Stimulated activated naive CD4-positive, alpha-beta T cell (primary cell): ENCODE measurements around the gene SMO.
"Not testable (repeated sequence)": the region's sequence is repeated elsewhere in the genome, so short reads cannot be mapped to it uniquely, and the experiment has no call there.

Experiments
- DNase-seq, 6 experiments: peaks; one replicate each; lab custom pipeline; 2025; lab: John Stamatoyannopoulos, UW

Gene SMO

GRCh38 chr7:129169686-129170440 is 18.6 kb upstream of the SMO start:
- peak in 1 of 6 experiments; percentile 40 for DNase-seq

DNA sequence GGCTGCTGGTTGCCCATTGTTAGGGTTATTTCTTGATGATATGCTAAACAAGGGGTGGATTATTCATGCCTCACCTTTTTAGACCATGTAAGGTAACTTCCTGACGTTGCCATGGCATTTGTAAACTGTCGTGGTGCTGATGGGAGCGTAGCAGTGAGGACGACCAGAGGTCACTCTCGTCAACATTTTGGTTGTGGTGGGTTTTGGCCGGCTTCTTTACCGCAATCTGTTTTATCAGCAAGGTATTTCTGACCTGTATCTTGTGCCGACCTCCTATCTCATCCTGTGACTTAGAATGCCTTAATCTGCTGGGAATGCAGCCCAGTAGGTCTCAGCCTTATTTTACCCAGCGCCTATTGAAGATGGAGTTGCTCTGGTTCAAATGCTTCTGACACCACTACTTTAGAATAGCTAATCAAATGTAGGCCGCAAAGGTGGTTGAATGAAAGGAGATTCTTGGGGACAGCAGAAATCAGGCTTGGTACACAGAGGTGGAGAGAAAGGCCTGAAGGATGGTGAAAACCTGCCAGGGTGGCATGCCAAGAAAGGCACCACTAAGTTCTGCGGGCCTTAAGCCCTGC is 17.9 kb upstream of the SMO start:
- no peak for DNase-seq

- not testable (repeated sequence) for DNase-seq
These were observed 14.6 kb upstream of the SMO start for GRCh38 chr7:129173861-129174260.

- DNase-seq: no peak
These were observed 11.3 kb upstream of the SMO start for GRCh38 chr7:129176916-129177710.

- no peak for DNase-seq
These were observed 3.3 kb upstream of the SMO start for GRCh38 chr7:129184981-129185670.

GRCh38 chr7:129186749-129187260 is 1.6 kb upstream of the SMO start:
- DNase-seq: no peak

DNA sequence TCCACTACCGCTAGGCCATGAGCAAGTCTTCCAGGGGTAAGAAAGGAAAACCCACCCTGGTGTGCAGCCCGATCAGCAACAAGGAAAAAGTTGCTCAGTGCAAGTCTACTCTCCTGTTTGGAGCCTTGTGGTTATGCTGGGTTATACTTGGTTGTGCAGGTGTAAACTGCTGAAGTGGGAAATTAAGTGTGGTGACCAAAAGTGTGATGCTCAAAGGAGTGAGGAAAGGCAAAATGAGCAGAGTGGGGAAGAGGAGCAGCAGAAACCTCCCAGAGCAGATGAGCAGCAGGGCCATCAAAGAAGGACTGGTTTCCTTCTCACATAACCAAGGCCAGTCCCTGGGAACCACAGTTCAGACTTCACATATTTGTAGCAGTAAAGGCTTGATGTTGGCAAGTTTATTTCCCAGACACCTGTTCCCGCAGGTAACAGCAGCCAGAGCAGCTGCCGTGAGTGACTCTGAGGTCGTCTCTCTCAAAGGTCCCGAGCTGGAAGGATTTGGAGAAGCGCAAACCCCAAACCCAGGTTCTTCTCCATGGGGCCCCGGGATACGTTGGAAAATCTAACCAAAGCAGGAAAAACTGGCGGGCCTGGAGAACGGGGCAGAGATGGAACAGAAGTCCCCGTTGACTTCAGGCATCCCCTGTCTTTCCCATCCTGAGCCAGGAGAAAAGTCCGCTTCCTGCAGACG is 607 bp upstream of the SMO start:
- peak in 1 of 6 experiments; percentile 22 for DNase-seq

GRCh38 chr7:129188892-129189660 is 643 bp downstream of the SMO start:
- peak in 1 of 6 experiments; percentile 7 for DNase-seq

- DNase-seq: no peak
These were observed 1.4 kb downstream of the SMO start for GRCh38 chr7:129189661-129190310.

DNA sequence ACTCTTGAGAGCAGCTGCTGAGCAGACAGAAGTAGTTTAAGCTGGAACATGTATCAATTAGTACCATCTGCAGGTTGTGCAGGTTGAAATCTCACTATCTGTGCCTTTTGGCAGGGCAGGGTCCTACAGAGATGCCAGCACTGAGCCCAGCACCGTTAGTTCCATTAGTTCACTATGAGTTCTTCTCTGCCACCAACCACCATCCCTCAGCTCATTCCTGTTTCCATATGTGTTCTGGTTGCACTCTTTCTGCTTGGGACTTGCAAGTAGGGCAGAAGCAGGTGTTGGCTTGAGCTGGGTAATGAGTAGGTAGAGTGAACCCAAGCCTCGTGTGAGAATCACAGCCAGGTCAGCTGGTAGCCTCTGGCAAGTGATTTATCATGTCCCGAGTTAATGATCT is 2.8 kb downstream of the SMO start:
- DNase-seq: no peak

DNA sequence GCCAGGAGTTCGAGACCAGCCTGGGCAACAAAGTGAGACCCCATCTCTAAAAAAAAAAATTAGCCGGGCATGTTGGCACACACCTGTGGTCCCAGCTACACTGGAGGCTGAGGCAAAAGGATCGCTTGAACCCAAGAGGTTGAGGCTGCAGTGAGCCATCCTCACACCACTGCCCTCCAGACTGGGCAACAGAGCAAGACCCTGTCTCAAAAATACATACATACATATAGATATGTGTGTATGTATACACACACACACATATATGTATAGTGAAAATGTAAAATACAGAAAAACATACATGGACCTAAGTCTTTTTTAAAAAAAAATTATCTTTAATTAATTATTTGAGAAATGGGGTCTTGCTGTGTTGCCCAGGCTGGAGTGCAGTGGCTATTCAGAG is 5.5 kb downstream of the SMO start:
- no peak for DNase-seq

GRCh38 chr7:129197771-129198170 is 9.3 kb downstream of the SMO start:
- DNase-seq: no peak

- DNase-seq: no peak
These were observed 11.0 kb downstream of the SMO start for GRCh38 chr7:129199406-129199805.

GRCh38 chr7:129202058-129202777 is 13.8 kb downstream of the SMO start:
- DNase-seq: no peak

DNA sequence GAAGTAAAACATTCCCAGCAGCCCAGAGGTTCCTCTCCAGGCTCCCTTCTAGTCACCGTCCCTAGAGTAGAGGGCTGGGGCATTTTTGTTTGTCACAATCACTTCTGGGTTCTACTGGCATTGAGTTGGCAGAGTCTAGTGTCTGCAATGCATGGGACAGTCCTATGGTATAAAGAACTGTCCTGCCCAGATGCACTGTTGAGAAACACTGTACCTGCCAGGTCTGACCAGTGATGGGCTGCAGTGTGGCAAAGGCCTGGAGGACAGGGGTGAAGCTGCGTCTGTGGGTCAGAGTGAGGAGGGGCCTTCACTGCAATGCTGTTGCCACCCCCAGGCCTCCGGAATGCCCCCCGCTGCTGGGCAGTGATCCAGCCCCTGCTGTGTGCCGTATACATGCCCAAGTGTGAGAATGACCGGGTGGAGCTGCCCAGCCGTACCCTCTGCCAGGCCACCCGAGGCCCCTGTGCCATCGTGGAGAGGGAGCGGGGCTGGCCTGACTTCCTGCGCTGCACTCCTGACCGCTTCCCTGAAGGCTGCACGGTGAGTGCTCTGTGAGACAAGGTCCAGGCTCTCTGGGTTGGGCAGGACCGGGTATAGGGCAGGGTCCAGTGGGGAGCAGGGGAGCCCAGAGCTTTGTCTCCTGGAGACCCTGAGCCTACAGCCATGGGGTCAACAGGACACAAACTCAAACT is 14.8 kb downstream of the SMO start:
- no peak for DNase-seq

- no peak for DNase-seq
These were observed 16.8 kb downstream of the SMO start for GRCh38 chr7:129205126-129205818.

DNA sequence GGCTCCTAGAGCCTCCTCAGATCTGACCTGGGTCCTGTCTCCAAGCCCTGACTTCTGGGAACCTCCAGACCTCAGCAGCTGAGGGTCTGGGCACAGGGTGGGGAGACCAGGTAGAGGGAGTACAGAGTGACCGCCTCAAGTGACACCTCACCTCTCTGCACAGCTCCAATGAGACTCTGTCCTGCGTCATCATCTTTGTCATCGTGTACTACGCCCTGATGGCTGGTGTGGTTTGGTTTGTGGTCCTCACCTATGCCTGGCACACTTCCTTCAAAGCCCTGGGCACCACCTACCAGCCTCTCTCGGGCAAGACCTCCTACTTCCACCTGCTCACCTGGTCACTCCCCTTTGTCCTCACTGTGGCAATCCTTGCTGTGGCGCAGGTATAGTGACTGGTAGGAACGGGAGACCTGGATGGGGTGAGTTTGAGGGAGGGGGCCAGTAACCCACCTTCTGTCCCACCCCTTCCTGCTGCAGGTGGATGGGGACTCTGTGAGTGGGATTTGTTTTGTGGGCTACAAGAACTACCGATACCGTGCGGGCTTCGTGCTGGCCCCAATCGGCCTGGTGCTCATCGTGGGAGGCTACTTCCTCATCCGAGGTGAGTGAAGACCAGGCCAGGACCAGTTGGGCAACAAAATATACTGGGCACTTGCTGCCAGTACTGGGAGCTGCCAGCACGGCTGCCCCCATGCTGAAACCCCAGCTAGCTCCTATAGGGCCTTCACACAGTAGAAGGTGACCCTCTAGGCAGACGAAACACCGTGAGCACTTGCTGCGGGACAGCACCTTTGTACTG is 17.8 kb downstream of the SMO start:
- DNase-seq: no peak

- DNase-seq: no peak
These were observed 20.2 kb downstream of the SMO start for GRCh38 chr7:129208667-129209066.
